GM12891 (cell line): ENCODE measurements around the gene ADCYAP1.

Experiments
- DNase-seq: peaks from one replicate; pipeline ENCODE4 v3.0.0; 2011; ENCODE audit warnings: low spot score; ENCODE audit not compliant: insufficient read length
- FAIRE-seq: peaks from 2 replicates; lab custom pipeline; 2011; peaks lifted over from hg19 to GRCh38; lab: Jason Lieb, UNC
- PAX5 ChIP-seq: IDR thresholded peaks from 2 replicates; pipeline ENCODE4 v1.6.1; 2011; ENCODE audit warnings: low read length, moderate library complexity, mild to moderate bottlenecking; ENCODE audit not compliant: insufficient read depth, severe bottlenecking
- POLR2A ChIP-seq: IDR thresholded peaks from 2 replicates; pipeline ENCODE4 v1.6.1; 2011; ENCODE audit warnings: low read depth, low read length, control low read depth
- POLR2AphosphoS5 ChIP-seq: IDR thresholded peaks from 2 replicates; pipeline ENCODE4 v1.6.1; 2011; ENCODE audit warnings: low read depth, low read length, control low read depth
- POU2F2 ChIP-seq: IDR thresholded peaks from 2 replicates; pipeline ENCODE4 v1.6.1; 2011; ENCODE audit warnings: low read depth, mild to moderate bottlenecking, control low read depth, low read length, moderate library complexity
- SPI1 ChIP-seq: IDR thresholded peaks from 2 replicates; pipeline ENCODE4 v1.6.1; 2011; ENCODE audit warnings: low read depth, low read length, control low read depth
- TAF1 ChIP-seq: IDR thresholded peaks from 2 replicates; pipeline ENCODE4 v1.6.1; 2011; ENCODE audit warnings: low read depth, low read length, control low read depth

ADCYAP1 gene

DNA sequence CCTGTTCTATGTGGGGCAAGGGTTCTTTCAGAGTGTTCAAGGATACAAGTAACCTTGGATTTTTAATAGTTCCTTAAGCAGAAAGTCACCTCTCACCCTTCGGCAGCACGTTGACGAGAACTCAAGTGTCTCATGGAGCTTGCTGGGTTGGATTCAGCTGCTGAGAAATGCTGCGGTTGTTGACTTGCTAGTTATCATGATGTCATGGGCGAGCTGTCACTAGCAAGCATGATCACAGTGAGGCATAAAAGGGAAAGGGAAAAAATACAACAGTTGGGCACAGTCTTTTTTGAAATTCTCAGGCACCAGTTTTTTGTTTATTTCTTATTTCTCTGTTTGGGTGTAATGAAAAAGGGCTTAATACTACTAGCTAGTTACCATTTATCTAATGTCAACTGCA, 53.2 kb downstream of the ADCYAP1 start:
- no peak for DNase-seq
- no peak for TF ChIP-seq POU2F2
- TF ChIP-seq POLR2A = no peak
- TF ChIP-seq TAF1 = no peak
- TF ChIP-seq POLR2AphosphoS5 = no peak
- TF ChIP-seq PAX5 = no peak
- no peak for TF ChIP-seq SPI1
- FAIRE-seq = no peak

DNA sequence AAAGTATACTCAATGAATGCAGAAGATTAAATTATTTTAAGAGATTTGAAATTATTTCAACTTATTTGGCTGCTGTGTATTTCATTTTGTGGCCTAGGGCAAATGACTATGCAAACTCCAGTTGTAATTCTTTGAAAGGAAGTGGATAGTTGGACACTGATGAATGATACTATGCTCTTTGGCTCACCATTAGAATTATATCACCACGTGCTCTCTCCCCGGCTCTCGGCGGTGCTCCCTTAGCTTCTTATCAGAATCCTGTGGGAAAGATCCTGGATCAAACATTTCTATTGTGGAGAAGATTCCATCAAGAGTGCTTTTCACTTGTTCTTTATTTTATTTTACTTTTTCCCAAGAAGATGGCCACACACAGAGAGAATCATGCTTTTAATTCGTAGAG, 55.2 kb downstream of the ADCYAP1 start:
- FAIRE-seq (no peak), DNase-seq (no peak)
- TF ChIP-seq TAF1 (no peak), SPI1 (no peak), POLR2AphosphoS5 (no peak), POU2F2 (no peak), PAX5 (no peak)
